ENCODE results near the gene PWWP2A.

PWWP2A gene

DNA sequence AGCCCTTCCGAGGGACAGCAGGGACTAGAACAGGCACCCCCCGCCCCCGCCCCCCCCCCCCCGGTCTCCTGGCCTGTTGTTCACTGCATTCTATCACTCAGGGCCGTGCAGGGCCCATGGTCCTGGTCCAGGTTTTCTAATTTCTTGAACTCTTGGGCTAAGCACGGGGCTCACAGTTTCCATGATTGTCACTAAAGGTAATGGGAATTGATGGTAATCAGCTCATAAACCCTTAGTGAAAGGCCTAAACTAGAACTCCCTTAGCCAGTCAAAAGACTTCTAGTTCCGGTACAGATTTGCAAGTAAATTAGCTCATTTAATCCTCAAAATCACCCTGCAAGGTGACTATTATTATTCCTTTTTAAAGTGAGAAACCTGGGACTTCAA is 14.7 kb upstream of the PWWP2A start:
- H3K4me3 ChIP-seq (ENCODE audit: low read depth, low read length): no peak overlapping the region

- no peak overlapping the region for H3K4me3 ChIP-seq (ENCODE audit: low read depth, low read length)
Measured at GRCh38 chr5:160133071-160133917, 14.0 kb upstream of the PWWP2A start.

- no peak overlapping the region for H3K4me3 ChIP-seq (ENCODE audit: low read depth, low read length)
Measured at GRCh38 chr5:160129841-160130240, 10.6 kb upstream of the PWWP2A start.

DNA sequence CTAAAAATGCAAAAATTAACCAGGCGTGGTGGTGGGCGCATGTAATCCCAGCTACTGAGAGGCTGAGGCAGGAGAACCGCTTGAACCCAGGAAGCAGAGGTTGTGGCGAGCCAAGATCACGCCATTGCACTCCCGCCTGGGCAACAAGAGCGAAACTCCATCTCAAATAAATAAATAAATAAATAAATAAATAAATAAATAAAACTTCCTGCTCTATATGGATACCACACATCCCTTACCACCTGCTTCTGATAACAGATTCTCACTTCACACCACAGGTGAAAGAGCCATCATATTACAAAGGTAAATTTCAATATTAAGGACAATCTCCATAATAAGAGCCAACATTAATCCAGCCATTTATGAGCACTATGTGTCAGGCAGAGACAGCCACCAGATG is 9.4 kb upstream of the PWWP2A start:
- no peak overlapping the region for H3K4me3 ChIP-seq (ENCODE audit: low read depth, low read length)

GRCh38 chr5:160119905-160120266 is 636 bp upstream of the PWWP2A start:
- no peak overlapping the region for H3K4me3 ChIP-seq (ENCODE audit: low read depth, low read length)

DNA sequence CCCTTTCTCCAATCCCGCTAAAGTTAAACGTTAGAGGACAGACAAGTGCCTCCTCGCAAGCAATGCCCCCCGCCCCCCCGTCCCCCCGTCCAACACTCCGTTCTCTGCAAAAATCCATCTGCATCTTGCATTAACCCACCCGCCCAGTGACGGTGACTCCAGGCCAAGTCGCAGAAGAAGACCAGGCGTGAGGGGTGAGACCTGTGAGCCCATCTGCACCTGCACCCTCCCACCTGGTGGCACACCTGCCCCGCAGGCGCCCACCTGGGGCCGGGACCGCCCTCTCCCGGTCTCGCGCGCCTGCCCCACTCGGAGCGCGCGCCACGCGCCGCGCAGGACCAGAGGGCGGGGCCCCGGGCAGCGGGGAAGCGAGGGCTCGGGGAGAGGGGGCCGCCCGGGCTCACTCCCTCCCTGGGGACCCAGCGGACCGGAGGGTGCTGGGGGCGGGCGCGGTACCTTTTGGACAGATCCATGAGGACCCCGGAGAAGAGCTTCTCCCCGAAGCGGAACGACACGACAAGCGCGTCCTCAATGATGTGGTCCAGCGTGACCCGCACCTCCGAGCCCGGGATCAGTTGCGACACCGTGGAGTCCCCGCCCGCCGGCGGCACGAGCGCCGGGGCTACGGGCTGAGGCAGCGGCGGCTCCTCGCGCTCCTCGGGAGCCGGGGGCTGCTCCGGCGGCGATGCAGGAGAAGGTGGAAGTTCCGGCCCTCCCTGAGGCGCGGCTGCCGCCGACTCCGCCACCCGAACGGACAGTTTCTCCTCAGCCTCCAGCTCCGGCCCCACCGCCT is 705 bp downstream of the PWWP2A start:
- peak overlapping the region; percentile 92 for H3K4me3 ChIP-seq (ENCODE audit: low read depth, low read length)

DNA sequence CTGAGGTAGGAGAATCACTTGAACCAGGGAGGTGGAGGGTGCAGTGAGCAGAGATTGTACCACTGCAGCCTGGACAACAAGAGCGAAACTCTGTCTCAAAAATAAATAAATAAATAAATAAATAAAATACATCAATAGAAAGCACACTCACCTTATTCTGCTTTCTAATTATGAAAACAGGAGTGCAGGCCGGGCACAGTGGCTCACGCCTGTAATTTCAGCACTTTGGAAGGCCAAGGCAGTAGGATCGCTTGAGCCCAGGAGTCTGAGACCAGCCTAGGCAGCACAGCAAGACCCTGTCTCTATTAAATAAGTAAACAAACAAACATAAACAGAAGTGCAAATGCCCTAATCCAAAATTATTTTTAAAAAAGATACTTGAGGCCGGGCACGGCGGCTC is 2.3 kb downstream of the PWWP2A start:
- H3K4me3 ChIP-seq (ENCODE audit: low read depth, low read length): no peak overlapping the region

- H3K4me3 ChIP-seq (ENCODE audit: low read depth, low read length): no peak overlapping the region
Measured at GRCh38 chr5:160108124-160108523, 11.1 kb downstream of the PWWP2A start.

GRCh38 chr5:160105686-160106360 is 13.4 kb downstream of the PWWP2A start:
- H3K4me3 ChIP-seq (ENCODE audit: low read depth, low read length): no peak overlapping the region

GRCh38 chr5:160097991-160098390 is 21.3 kb downstream of the PWWP2A start:
- H3K4me3 ChIP-seq (ENCODE audit: low read depth, low read length): no peak overlapping the region

GRCh38 chr5:160096178-160096577 is 23.1 kb downstream of the PWWP2A start:
- no peak overlapping the region for H3K4me3 ChIP-seq (ENCODE audit: low read depth, low read length)

DNA sequence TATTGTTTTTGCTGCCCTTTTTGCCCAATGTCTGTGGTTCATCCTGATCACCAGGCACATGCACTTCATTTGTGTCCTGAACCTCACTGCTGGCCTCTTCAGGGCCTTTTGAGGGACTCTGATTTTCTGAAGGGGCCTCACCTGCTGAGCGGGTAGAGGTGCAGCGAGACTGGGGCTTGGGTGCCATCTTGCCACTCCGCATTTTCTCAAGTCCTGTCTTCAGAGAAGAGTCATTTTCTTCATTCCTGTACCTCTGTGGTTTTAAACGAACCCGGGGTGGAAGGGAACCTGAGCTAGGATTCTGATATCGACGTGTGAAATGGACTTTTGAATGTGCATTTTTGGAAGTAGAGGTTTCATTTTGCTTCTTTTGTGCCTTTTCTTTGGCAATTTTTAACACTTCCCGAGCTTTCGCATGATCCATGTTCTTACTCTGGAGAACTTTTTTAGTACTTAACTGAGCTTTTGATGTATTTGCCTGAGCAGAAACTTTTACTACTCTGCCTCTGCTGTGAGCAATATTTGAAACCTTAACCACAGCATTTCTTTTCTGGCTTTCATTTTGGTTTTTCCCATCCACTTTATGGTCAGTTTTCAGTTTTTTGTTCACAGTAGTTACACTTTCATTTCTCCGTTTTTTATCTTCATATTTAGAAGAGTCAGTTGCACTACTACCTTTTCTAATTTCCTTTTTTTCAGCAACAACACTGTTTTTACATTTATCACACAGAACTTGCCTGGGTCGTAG is 26.1 kb downstream of the PWWP2A start:
- H3K4me3 ChIP-seq (ENCODE audit: low read depth, low read length): no peak overlapping the region

GRCh38 chr5:160092514-160092913 is 26.7 kb downstream of the PWWP2A start:
- no peak overlapping the region for H3K4me3 ChIP-seq (ENCODE audit: low read depth, low read length)

GRCh38 chr5:160090059-160090458 is 29.2 kb downstream of the PWWP2A start:
- H3K4me3 ChIP-seq (ENCODE audit: low read depth, low read length): no peak overlapping the region

DNA sequence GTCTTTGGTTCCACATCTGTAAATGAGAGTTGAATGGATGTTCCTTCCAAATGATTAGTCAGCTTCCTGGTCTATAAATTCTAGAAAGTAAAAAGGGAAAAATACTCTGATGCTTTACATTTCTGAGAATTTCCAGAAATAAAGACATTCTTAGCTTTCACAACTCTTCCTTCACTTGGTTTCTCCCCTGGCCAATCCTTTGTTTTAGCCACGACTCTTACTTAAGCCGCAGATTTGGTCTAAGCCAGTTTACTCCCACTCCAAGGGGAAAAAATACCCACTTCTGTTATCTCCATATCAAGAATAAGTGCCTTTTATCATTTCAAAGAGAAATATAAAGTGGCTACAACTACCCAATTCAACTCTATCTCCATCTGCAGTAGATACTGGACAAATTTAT is 29.7 kb downstream of the PWWP2A start:
- H3K4me3 ChIP-seq (ENCODE audit: low read depth, low read length): no peak overlapping the region

GRCh38 chr5:160088805-160089204 is 30.4 kb downstream of the PWWP2A start:
- no peak overlapping the region for H3K4me3 ChIP-seq (ENCODE audit: low read depth, low read length)

GRCh38 chr5:160087199-160087598 is 32.1 kb downstream of the PWWP2A start:
- H3K4me3 ChIP-seq (ENCODE audit: low read depth, low read length): no peak overlapping the region

DNA sequence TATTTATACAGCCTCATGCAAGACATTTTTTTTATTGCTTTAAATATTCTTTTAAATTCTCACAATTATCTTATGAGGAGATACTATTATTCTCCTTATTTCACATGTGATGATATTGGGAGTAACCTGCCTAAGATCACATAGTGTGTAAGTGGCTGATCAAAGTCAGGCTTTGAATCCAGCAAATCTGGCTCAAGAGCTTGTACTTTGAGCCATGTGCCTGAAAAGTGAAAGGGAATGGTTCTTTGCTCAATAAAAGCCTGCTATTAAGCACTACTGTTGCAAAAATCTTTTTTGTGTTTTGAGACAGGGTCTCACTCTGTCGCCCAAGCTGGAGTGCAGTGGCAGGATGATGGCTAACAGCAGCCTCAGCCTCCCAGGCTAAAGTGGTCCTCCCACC is 35.1 kb downstream of the PWWP2A start:
- H3K4me3 ChIP-seq (ENCODE audit: low read depth, low read length): no peak overlapping the region

- no peak overlapping the region for H3K4me3 ChIP-seq (ENCODE audit: low read depth, low read length)
Measured at GRCh38 chr5:160083501-160083900, 35.7 kb downstream of the PWWP2A start.

- no peak overlapping the region for H3K4me3 ChIP-seq (ENCODE audit: low read depth, low read length)
Measured at GRCh38 chr5:160082614-160083500, 36.4 kb downstream of the PWWP2A start.

Data from iPS-11a (cell line).